ENCODE measurements around the gene ZNF653. TPM values are rescaled to one million over a fixed set of nuclear protein-coding genes. Genes with fewer than 3 reads are reported as not detected.

The ZNF653 gene
- total RNA-seq, 6 experiments from 2014 or later = 2.7 to 7.0 (median 3.9) TPM

- H3K27me3 ChIP-seq = peaks cover 0 to 12% of the 10 kb centered on the region in 2 donors
- 26% methylated on average over 5 of the region's 50 CpGs for WGBS (ENCODE audit: insufficient coverage, low coverage, low lambda C conversion rate, missing lambda C conversion rate)
- no peaks in the 10 kb centered on the region for H3K9me3 ChIP-seq
- ATAC-seq (peak; percentile 43 to 61 (median 48)), DNase-seq (peak; percentile 60 to 75 (median 68))
- TF ChIP-seq CTCF (IDR thresholded peaks at IDR 0.05) (no peak), POLR2A (IDR thresholded peaks at IDR 0.05) (no peak)
- intact Hi-C loops (cut with DNase I) = no loop called here
- no peaks in the 10 kb centered on the region for H3K36me3 ChIP-seq
- H3K4me1 ChIP-seq = peaks cover 0 to 29% (median 6%) of the 10 kb centered on the region in 4 donors
- H3K27ac ChIP-seq = no peak overlapping the region
- H3K4me3 ChIP-seq = peak overlapping the region in 2 of 3 donors; percentile 2 to 24
These were observed 23.9 kb downstream of the ZNF653 start for GRCh38 chr19:11481534-11482383.

- Histone ChIP-seq H3K4me3 (no peak within 1 kb of the TSS), H3K9me3 (no peaks in the 10 kb centered on the region), H3K27ac (no peak within 1 kb of the TSS), H3K36me3 (no peaks in the 10 kb centered on the region), H3K27me3 (peaks cover 0 to 12% of the 10 kb centered on the region in 2 donors), H3K4me1 (peaks cover 0 to 26% (median 4%) of the 10 kb centered on the region in 4 donors)
- no peak for TF ChIP-seq POLR2A (IDR thresholded peaks at IDR 0.05)
- no peak for TF ChIP-seq CTCF (IDR thresholded peaks at IDR 0.05)
- ATAC-seq (no peak), DNase-seq (no peak)
- WGBS (ENCODE audit: insufficient coverage, low coverage, low lambda C conversion rate, missing lambda C conversion rate) = 19% methylated on average over 3 of the region's 77 CpGs
- intact Hi-C loops (cut with DNase I) = no loop called here
These were observed 24.7 kb downstream of the ZNF653 start, which contains the start of gene ELAVL3 for GRCh38 chr19:11480715-11481533. TSS of gene ELAVL3 (minus strand) at chr19:11481046. CDS start at chr19:11480608, 438 bp downstream.

- no peak for ATAC-seq
- Histone ChIP-seq H3K4me3 (no peak overlapping the region), H3K9me3 (no peaks in the 10 kb centered on the region), H3K27me3 (peaks cover 0 to 12% of the 10 kb centered on the region in 2 donors), H3K4me1 (peaks cover 0 to 18% (median 1%) of the 10 kb centered on the region in 4 donors), H3K36me3 (no peaks in the 10 kb centered on the region), H3K27ac (no peak overlapping the region)
- WGBS (ENCODE audit: insufficient coverage, low coverage, low lambda C conversion rate, missing lambda C conversion rate) = 12% methylated on average over 5 of the region's 86 CpGs
- intact Hi-C loops (cut with DNase I) = no loop called here
- TF ChIP-seq POLR2A (IDR thresholded peaks at IDR 0.05) = no peak
- no peak for TF ChIP-seq CTCF (IDR thresholded peaks at IDR 0.05)
- DNase-seq = no peak
These were observed 25.5 kb downstream of the ZNF653 start for GRCh38 chr19:11479898-11480714.

All from right lobe of liver (tissue), 6 donors.